HepG2 (cell line): ENCODE data around the gene TP73. TPM values are rescaled to one million over a fixed set of nuclear protein-coding genes. Genes with fewer than 3 reads are reported as not detected.

ENCODE experiments used
- ARNT2 ChIP-seq: sonication (generic); formaldehyde crosslinking; IDR thresholded peaks from 2 replicates; pipeline ENCODE4 v1.8.0; 2022; ENCODE audit warnings: mild to moderate bottlenecking, low read depth, missing genetic modification reagents, moderate library complexity
- ATF6 ChIP-seq: sonication (generic); formaldehyde crosslinking; conservative IDR thresholded peaks from 2 replicates; pipeline ENCODE4 v1.4.0; 2020; ENCODE audit warnings: missing genetic modification reagents
- DNMT1 ChIP-seq: sonication (generic); formaldehyde crosslinking; IDR thresholded peaks from 2 replicates; pipeline ENCODE4 v1.5.1; 2020; ENCODE audit warnings: mild to moderate bottlenecking, missing genetic modification reagents
- DPF2 ChIP-seq: sonication (generic); formaldehyde crosslinking; IDR thresholded peaks from 2 replicates; pipeline ENCODE4 v1.4.0; 2020; ENCODE audit warnings: mild to moderate bottlenecking, low read depth, missing genetic modification reagents, borderline replicate concordance
- ELF4 ChIP-seq: sonication (generic); formaldehyde crosslinking; IDR thresholded peaks from 2 replicates; pipeline ENCODE4 v1.5.0; 2020; ENCODE audit warnings: missing genetic modification reagents, mild to moderate bottlenecking, moderate library complexity, borderline replicate concordance
- HNRNPK ChIP-seq: fragments of 200-400 bp; formaldehyde crosslinking; IDR thresholded peaks from 2 replicates; pipeline ENCODE4 v1.6.1; 2018; ENCODE audit warnings: low read length, low read depth, moderate library complexity, mild to moderate bottlenecking; ENCODE audit not compliant: poor library complexity, severe bottlenecking
- ISX ChIP-seq: sonication (generic); formaldehyde crosslinking; conservative IDR thresholded peaks from 2 replicates; pipeline ENCODE4 v1.5.0; 2020; ENCODE audit warnings: missing genetic modification reagents
- KAT7 ChIP-seq: IDR thresholded peaks from 2 replicates; pipeline ENCODE4 v1.6.1; 2018; ENCODE audit warnings: borderline replicate concordance, missing compliant biosample characterization
- KDM3A ChIP-seq: IDR thresholded peaks from 2 replicates; pipeline ENCODE4 v1.6.1; 2018; ENCODE audit warnings: low read depth, missing compliant biosample characterization
- LCORL ChIP-seq, 2 experiments: fragments of 450-650 bp in 1 of 2; sonication (generic) in 1 of 2; formaldehyde crosslinking in 1 of 2; IDR thresholded peaks; 2 replicates each; pipeline versions ENCODE4 v1.5.0 to v1.6.1; 2017 to 2020; ENCODE audit warnings: antibody characterized with exemption in 1 of 2, missing genetic modification reagents in 1 of 2
- MAFF ChIP-seq: IDR thresholded peaks from 2 replicates; pipeline ENCODE4 v1.6.1; 2011; ENCODE audit warnings: low read depth, low read length, improper control_type of control experiment
- NFATC3 ChIP-seq: sonication (generic); formaldehyde crosslinking; IDR thresholded peaks from 2 replicates; pipeline ENCODE4 v1.5.1; 2020; ENCODE audit warnings: mild to moderate bottlenecking, missing genetic modification reagents
- NFKB2 ChIP-seq: sonication (generic); formaldehyde crosslinking; IDR thresholded peaks from 2 replicates; pipeline ENCODE4 v1.4.0; 2020; ENCODE audit warnings: missing genetic modification reagents, borderline replicate concordance
- NR2F6 ChIP-seq, 2 experiments: IDR thresholded peaks; 2 replicates each; pipeline ENCODE4 v1.6.1; 2016; ENCODE audit warnings: antibody characterized with exemption in 1 of 2, mild to moderate bottlenecking in 1 of 2
- SALL2 ChIP-seq: sonication (generic); formaldehyde crosslinking; IDR thresholded peaks from 2 replicates; pipeline ENCODE4 v1.8.1; 2023; ENCODE audit warnings: mild to moderate bottlenecking, missing genetic modification reagents, inconsistent platforms
- SP140L ChIP-seq: sonication (generic); formaldehyde crosslinking; IDR thresholded peaks from 2 replicates; pipeline ENCODE4 v1.4.0; 2020; ENCODE audit warnings: missing genetic modification reagents, borderline replicate concordance
- TCF7L2 ChIP-seq: IDR thresholded peaks from 2 replicates; pipeline ENCODE4 v1.6.1; 2011; ENCODE audit warnings: mild to moderate bottlenecking, low read depth, low read length, moderate library complexity
- TFAP4 ChIP-seq: sonication (generic); IDR thresholded peaks from 2 replicates; pipeline ENCODE4 v1.6.1; 2016; ENCODE audit warnings: low read depth, borderline replicate concordance
- ZKSCAN5 ChIP-seq: sonication (generic); formaldehyde crosslinking; IDR thresholded peaks from 2 replicates; pipeline ENCODE4 v1.5.1; 2020; ENCODE audit warnings: mild to moderate bottlenecking, missing genetic modification reagents
- ZNF12 ChIP-seq: sonication (generic); formaldehyde crosslinking; IDR thresholded peaks from 2 replicates; pipeline ENCODE4 v1.5.0; 2020; ENCODE audit warnings: missing genetic modification reagents
- ZNF136 ChIP-seq: sonication (generic); formaldehyde crosslinking; IDR thresholded peaks from 2 replicates; pipeline ENCODE4 v1.8.1; 2022; ENCODE audit warnings: low read depth, mild to moderate bottlenecking, moderate library complexity, missing genetic modification reagents
- ZNF337 ChIP-seq: sonication (generic); formaldehyde crosslinking; IDR thresholded peaks from 2 replicates; pipeline ENCODE4 v1.5.1; 2020; ENCODE audit warnings: missing genetic modification reagents, low read depth, mild to moderate bottlenecking, borderline replicate concordance
- ZNF510 ChIP-seq: sonication (generic); formaldehyde crosslinking; IDR thresholded peaks from 2 replicates; pipeline ENCODE4 v1.4.0; 2020; ENCODE audit warnings: low read depth, mild to moderate bottlenecking, missing genetic modification reagents
- ZNF772 ChIP-seq: sonication (generic); formaldehyde crosslinking; IDR thresholded peaks from 2 replicates; pipeline ENCODE4 v1.5.0; 2020; ENCODE audit warnings: mild to moderate bottlenecking, missing genetic modification reagents
- ZNF878 ChIP-seq: sonication (generic); formaldehyde crosslinking; IDR thresholded peaks from 2 replicates; pipeline ENCODE4 v1.8.1; 2023; ENCODE audit warnings: mild to moderate bottlenecking, missing genetic modification reagents, moderate library complexity
- ZSCAN22 ChIP-seq: sonication (generic); formaldehyde crosslinking; IDR thresholded peaks from 2 replicates; pipeline ENCODE4 v1.4.0; 2020; ENCODE audit warnings: mild to moderate bottlenecking, missing genetic modification reagents
- polyA plus RNA-seq, 8 experiments: library from polyadenylated mRNA; depleted of rRNA in 3 of 8; stranded (reverse) in 7 of 8; unstranded in 1 of 8; fragments of >200 nt; fragmentation: Illumina TruSeq in 4 of 8; extraction: Trizol in 4 of 8; gene quantifications; 2 replicates each; pipeline versions ENCODE4 v1.2.1 to v1.2.3, GENCODE V29; 2011 to 2016; ENCODE audit warnings: low read depth in 4 of 8, missing spikeins in 1 of 8, mixed read lengths in 1 of 8; ENCODE audit not compliant: insufficient read depth in 1 of 8
- total RNA-seq, 5 experiments: library from RNA; depleted of rRNA; stranded (reverse); fragments of >200 nt; fragmentation: Illumina TruSeq; extraction: Trizol; gene quantifications; 2 replicates each; pipeline ENCODE4 v1.2.3, GENCODE V29; 2016; ENCODE audit warnings: low read depth in 1 of 5
- TF ChIP-seq, protein P1 (sequence below): IDR thresholded peaks from 2 replicates; pipeline ENCODE4 v1.6.1; 2016; ENCODE audit warnings: mild to moderate bottlenecking, missing biosample characterization, missing genetic modification reagents
- TF ChIP-seq, protein P2 (sequence below): sonication (generic); formaldehyde crosslinking; IDR thresholded peaks from 2 replicates; pipeline ENCODE4 v1.8.0; 2022; ENCODE audit warnings: missing genetic modification reagents, mild to moderate bottlenecking, borderline replicate concordance

TP73 gene
- total and polyA plus RNA-seq, 2 of the 13 experiments (the other 11 are each of a cell fraction or from before 2014, with no cell fraction given), result 0.49 to 1.1 TPM

DNA sequence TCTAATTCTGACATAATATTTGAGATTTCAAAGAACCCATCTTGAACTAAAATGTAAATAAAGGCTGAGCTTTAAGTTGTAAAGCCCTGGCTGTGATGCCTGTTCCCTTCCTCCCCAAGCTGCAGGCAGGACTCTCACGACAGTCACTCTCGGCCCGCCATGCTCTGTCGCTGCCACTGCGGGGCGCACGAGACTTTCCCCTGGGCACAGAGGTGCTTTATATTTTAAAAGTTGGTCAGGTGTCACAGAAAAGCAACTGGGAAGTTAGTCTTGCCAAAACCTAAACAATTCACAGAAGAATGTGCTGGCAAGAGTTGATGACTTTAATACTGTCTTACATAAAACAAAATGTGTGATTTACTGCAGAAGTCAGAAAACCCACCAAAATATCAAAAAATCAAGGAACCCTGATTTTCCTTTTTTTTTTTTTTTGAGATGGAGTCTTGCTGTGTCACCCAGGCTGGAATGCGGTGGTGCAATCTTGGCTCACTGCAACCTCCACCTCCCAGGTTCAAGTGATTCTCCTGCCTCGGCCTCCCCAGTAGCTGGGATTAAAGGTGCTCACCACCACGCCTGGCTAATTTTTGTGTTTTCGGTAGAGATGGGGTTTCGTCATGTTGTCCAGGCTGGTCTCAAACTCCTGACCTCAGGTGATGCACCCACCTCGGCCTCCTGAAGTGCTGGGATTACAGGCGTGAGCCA, 133.3 kb downstream of the TP73 start (continued):
- TF ChIP-seq NFATC3 (CRISPR knock-in tag) (no peak), DPF2 (CRISPR knock-in tag) (no peak), ZKSCAN5 (CRISPR knock-in tag) (no peak), ARNT2 (no peak), ZNF12 (CRISPR knock-in tag) (no peak), NR2F6 (IDR thresholded peaks at IDR 0.05) (no peak), NR2F6 (CRISPR knock-in tag; IDR thresholded peaks at IDR 0.05) (no peak; the same call in 1 of the 2 replicates), DNMT1 (no peak), TCF7L2 (no peak), ZNF878 (no peak), ATF6 (CRISPR knock-in tag) (no peak), ZNF136 (CRISPR knock-in tag) (no peak), ZSCAN22 (CRISPR knock-in tag) (no peak), KAT7 (CRISPR knock-in tag) (no peak), MAFF (no peak), ZNF337 (CRISPR knock-in tag) (no peak), NFKB2 (no peak), SP140L (CRISPR knock-in tag) (no peak), ZNF772 (CRISPR knock-in tag) (no peak), ELF4 (CRISPR knock-in tag) (no peak), HNRNPK (no peak), LCORL (IDR thresholded peaks at IDR 0.05) (no peak), LCORL (CRISPR knock-in tag; IDR thresholded peaks at IDR 0.05) (no peak), KDM3A (CRISPR knock-in tag) (no peak), ZNF510 (CRISPR knock-in tag) (no peak), TFAP4 (no peak), SALL2 (CRISPR knock-in tag) (no peak), ISX (no peak)
- TF ChIP-seq, protein P1, sequence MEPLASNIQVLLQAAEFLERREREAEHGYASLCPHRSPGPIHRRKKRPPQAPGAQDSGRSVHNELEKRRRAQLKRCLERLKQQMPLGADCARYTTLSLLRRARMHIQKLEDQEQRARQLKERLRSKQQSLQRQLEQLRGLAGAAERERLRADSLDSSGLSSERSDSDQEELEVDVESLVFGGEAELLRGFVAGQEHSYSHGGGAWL (CRISPR knock-in tag), result no peak
- TF ChIP-seq, protein P2, sequence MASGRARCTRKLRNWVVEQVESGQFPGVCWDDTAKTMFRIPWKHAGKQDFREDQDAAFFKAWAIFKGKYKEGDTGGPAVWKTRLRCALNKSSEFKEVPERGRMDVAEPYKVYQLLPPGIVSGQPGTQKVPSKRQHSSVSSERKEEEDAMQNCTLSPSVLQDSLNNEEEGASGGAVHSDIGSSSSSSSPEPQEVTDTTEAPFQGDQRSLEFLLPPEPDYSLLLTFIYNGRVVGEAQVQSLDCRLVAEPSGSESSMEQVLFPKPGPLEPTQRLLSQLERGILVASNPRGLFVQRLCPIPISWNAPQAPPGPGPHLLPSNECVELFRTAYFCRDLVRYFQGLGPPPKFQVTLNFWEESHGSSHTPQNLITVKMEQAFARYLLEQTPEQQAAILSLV (CRISPR knock-in tag), result no peak
